ENCODE results near the gene RASGRP2.

Gene RASGRP2

GRCh38 chr11:64770120-64770519, 26.2 kb upstream of the RASGRP2 start:
- no peak for DNase-seq (ENCODE audit: low spot score)

GRCh38 chr11:64769283-64769682, 25.3 kb upstream of the RASGRP2 start:
- no peak for DNase-seq (ENCODE audit: low spot score)

GRCh38 chr11:64768300-64768694, 24.4 kb upstream of the RASGRP2 start:
- no peak for DNase-seq (ENCODE audit: low spot score)

- DNase-seq (ENCODE audit: low spot score) = peak; percentile 60
Measured at GRCh38 chr11:64767344-64768299, 23.7 kb upstream of the RASGRP2 start.

- DNase-seq (ENCODE audit: low spot score) = no peak
Measured at GRCh38 chr11:64766881-64767280, 22.9 kb upstream of the RASGRP2 start.

- DNase-seq (ENCODE audit: low spot score) = no peak
Measured at GRCh38 chr11:64765851-64766665, 22.1 kb upstream of the RASGRP2 start.

- no peak for DNase-seq (ENCODE audit: low spot score)
Measured at GRCh38 chr11:64765291-64765850, 21.4 kb upstream of the RASGRP2 start.

GRCh38 chr11:64764753-64765152, 20.8 kb upstream of the RASGRP2 start:
- no peak for DNase-seq (ENCODE audit: low spot score)

- no peak for DNase-seq (ENCODE audit: low spot score)
Measured at GRCh38 chr11:64764040-64764611, 20.2 kb upstream of the RASGRP2 start.

GRCh38 chr11:64763526-64764039, 19.6 kb upstream of the RASGRP2 start:
- DNase-seq (ENCODE audit: low spot score) = no peak

GRCh38 chr11:64762674-64763525, 19.0 kb upstream of the RASGRP2 start:
- DNase-seq (ENCODE audit: low spot score) = no peak

GRCh38 chr11:64762277-64762673, 18.3 kb upstream of the RASGRP2 start:
- DNase-seq (ENCODE audit: low spot score) = no peak

- DNase-seq (ENCODE audit: low spot score) = no peak
Measured at GRCh38 chr11:64760759-64761420, 16.9 kb upstream of the RASGRP2 start.

GRCh38 chr11:64759722-64760719, 16.1 kb upstream of the RASGRP2 start, which contains the start of gene PYGM:
PYGM (minus strand) TSS chr11:64759974; CDS start chr11:64759898, 76 bp downstream.
- no peak for DNase-seq (ENCODE audit: low spot score)

- DNase-seq (ENCODE audit: low spot score) = no peak
Measured at GRCh38 chr11:64759131-64759721, 15.3 kb upstream of the RASGRP2 start.

- no peak for DNase-seq (ENCODE audit: low spot score)
Measured at GRCh38 chr11:64758330-64759079, 14.6 kb upstream of the RASGRP2 start.

GRCh38 chr11:64757549-64758329, 13.8 kb upstream of the RASGRP2 start:
- no peak for DNase-seq (ENCODE audit: low spot score)
